HUDEP-2 (cell line): ENCODE data around the gene SLC7A6OS.
A peak's percentile ranks its signal among the peaks of the same experiment; 100 is the strongest.

Experiments used
- DNase-seq, 76 experiments: peaks; one replicate each; lab custom pipeline; 2025; ENCODE audit not compliant: unreplicated experiment in 76 of 76; lab: John Stamatoyannopoulos, UW

SLC7A6OS gene

GRCh38 chr16:68310774-68311511 is at the start of gene SLC7A6OS, which contains the start of gene PRMT7:
Gene SLC7A6OS (minus strand): TSS chr16:68310946. CDS start chr16:68310926, 20 bp downstream.
Gene PRMT7 (plus strand): TSS chr16:68311019. CDS start chr16:68315980, 4,961 bp downstream.
- peak in 74 of 76 experiments; percentile 49 to 92 (median 83) for DNase-seq

GRCh38 chr16:68359398-68360191 is 48.8 kb upstream of the SLC7A6OS start:
- DNase-seq, result no peak

- no peak for DNase-seq
Observed at GRCh38 chr16:68358951-68359350, 48.2 kb upstream of the SLC7A6OS start.

- no peak for DNase-seq
Observed at GRCh38 chr16:68357923-68358322, 47.2 kb upstream of the SLC7A6OS start.

- DNase-seq, result no peak
Observed at GRCh38 chr16:68357521-68357922, 46.8 kb upstream of the SLC7A6OS start.

GRCh38 chr16:68356919-68357286 is 46.2 kb upstream of the SLC7A6OS start:
- DNase-seq, result no peak

GRCh38 chr16:68356249-68356918 is 45.6 kb upstream of the SLC7A6OS start:
- DNase-seq, result no peak

GRCh38 chr16:68355447-68356248 is 44.9 kb upstream of the SLC7A6OS start:
- DNase-seq, result no peak

- no peak for DNase-seq
Observed at GRCh38 chr16:68354816-68355215, 44.1 kb upstream of the SLC7A6OS start.

GRCh38 chr16:68353366-68353765 is 42.6 kb upstream of the SLC7A6OS start:
- no peak for DNase-seq

- DNase-seq, result no peak
Observed at GRCh38 chr16:68351991-68352431, 41.3 kb upstream of the SLC7A6OS start.

- no peak for DNase-seq
Observed at GRCh38 chr16:68351463-68351862, 40.7 kb upstream of the SLC7A6OS start.

GRCh38 chr16:68350813-68351350 is 40.1 kb upstream of the SLC7A6OS start:
- DNase-seq, result no peak

GRCh38 chr16:68349838-68350410 is 39.2 kb upstream of the SLC7A6OS start:
- DNase-seq, result no peak

GRCh38 chr16:68348639-68349445 is 38.1 kb upstream of the SLC7A6OS start:
- DNase-seq, result no peak

GRCh38 chr16:68347605-68348004 is 36.9 kb upstream of the SLC7A6OS start:
- no peak for DNase-seq

- no peak for DNase-seq
Observed at GRCh38 chr16:68346892-68347480, 36.2 kb upstream of the SLC7A6OS start.

- no peak for DNase-seq
Observed at GRCh38 chr16:68345958-68346635, 35.4 kb upstream of the SLC7A6OS start.
